Pancreas (tissue), 10 donors: ENCODE results near the gene EXOC6. TPM values are rescaled to one million over a fixed set of nuclear protein-coding genes. Genes with fewer than 3 reads are reported as not detected.

ENCODE experiments used
- ATAC-seq, 4 donors: fragments of 200-7000 bp; cut with Tn5 transposase; one replicate each; pipeline versions ENCODE4 v1.8.0 to v1.9.1; 2020; ENCODE audit warnings: mild to moderate bottlenecking in 4 of 4, moderate library complexity in 4 of 4
- DNase-seq, 6 donors: peaks; one replicate each; pipeline ENCODE4 v3.0.0-alpha.2; 2020
- FAIRE-seq: peaks from 2 replicates; lab custom pipeline; 2012; peaks lifted over from hg19 to GRCh38; lab: Jason Lieb, UNC
- H3K27ac ChIP-seq, 4 donors: fragments of 200-600 bp; sonication (generic); 1 replicate in 3 of 4; 2 replicates in 1 of 4; pipeline versions ENCODE4 v1.5.0 to v1.8.0; 2020
- H3K27me3 ChIP-seq, 4 donors: fragments of 200-600 bp; one replicate each; pipeline ENCODE4 v1.8.0; 2021
- H3K36me3 ChIP-seq, 3 donors: fragments of 200-600 bp; sonication (generic) in 1 of 3; one replicate each; pipeline versions ENCODE4 v1.5.0 to v1.8.0; 2020 to 2021
- H3K4me1 ChIP-seq, 3 donors: fragments of 200-600 bp; one replicate each; pipeline ENCODE4 v1.8.0; 2021
- H3K4me3 ChIP-seq, 4 donors: fragments of 200-600 bp; sonication (generic) in 2 of 4; one replicate each; pipeline versions ENCODE4 v1.5.0 to v1.8.0; 2020 to 2021
- H3K9me3 ChIP-seq, 4 donors: fragments of 200-600 bp; one replicate each; pipeline ENCODE4 v1.8.0; 2021
- CTCF ChIP-seq, 4 donors: fragments of 200-600 bp; sonication (generic) in 3 of 4; IDR thresholded peaks; one replicate each; pipeline versions ENCODE4 v1.5.0 to v1.8.0; 2021; ENCODE audit warnings: antibody characterized with exemption in 4 of 4
- WGBS, 2 donors: extraction: QIAGEN DNeasy Blood & Tissue Kit; methylation state at CpG; one replicate each; pipeline ENCODE4 v1.1.7; 2013; 5-methylcytosine and 5-hydroxymethylcytosine counted together
- intact Hi-C, 3 donors: fragments of 100-400 bp; cut with DNase I; formaldehyde crosslinking; loops; one replicate each; pipeline versions ENCODE4 v1.11.1 to v1.14.2; 2022
- polyA plus RNA-seq, 2 donors: library from polyadenylated mRNA; stranded (reverse); fragments of 200-250 nt; gene quantifications; one replicate each; pipeline ENCODE4 v1.2.3, GENCODE V29; 2013
- total RNA-seq, 6 donors: library from RNA; stranded (reverse); fragmentation: NEBNext Ultra II Directional in 4 of 6; extraction: Animal tissue kit (Norgen Biotek cat#: 25700) in 4 of 6; gene quantifications; one replicate each; pipeline versions ENCODE4 v1.2.1 to v1.2.4, GENCODE V29; 2021 to 2023
- donor health status: healthy with polysubstance abuse.
- donor health status: DM: no; HTN: no; CAD: no; lungs with moderate emphysema.
- donor health status: DM: no; HTN: no; CAD: no.
- donor health status: control.
- donor health status: control.
- donor health status: Bipolar disorder and iron deficiency.
- donor health status: DM: yes; HTN: yes; CAD: no.
- donor health status: DM: no; HTN: no; CAD: no.
- donor health status: DM: no; HTN: no; CAD: no.
- donor health status: DM: yes; HTN: yes; CAD: no.

The EXOC6 gene
- total and polyA plus RNA-seq, 8 donors, result 4.2 to 10.3 (median 7.3) TPM

GRCh38 chr10:92851003-92851402 is 2.7 kb downstream of the EXOC6 start:
- Histone ChIP-seq H3K27me3 (no peaks in the 10 kb centered on the region), H3K4me1 (peaks cover 0 to 11% (median 4%) of the 10 kb centered on the region in 3 donors), H3K9me3 (no peaks in the 10 kb centered on the region), H3K27ac (no peak overlapping the region), H3K36me3 (no peaks in the 10 kb centered on the region), H3K4me3 (no peak overlapping the region)
- intact Hi-C loops, result no loop called here
- FAIRE-seq, result no peak
- DNase-seq, result no peak
- no peak for TF ChIP-seq CTCF (IDR thresholded peaks at IDR 0.05)
- no peak for ATAC-seq
- WGBS, 2 donors, result 97 to 98% methylated on average over 4 of the region's 4 CpGs

GRCh38 chr10:92855560-92855959 is 7.2 kb downstream of the EXOC6 start:
- Histone ChIP-seq H3K27me3 (no peaks in the 10 kb centered on the region), H3K27ac (no peak overlapping the region), H3K9me3 (no peaks in the 10 kb centered on the region), H3K4me1 (no peaks in the 10 kb centered on the region), H3K4me3 (no peak overlapping the region), H3K36me3 (no peaks in the 10 kb centered on the region)
- no peak for TF ChIP-seq CTCF (IDR thresholded peaks at IDR 0.05)
- ATAC-seq (no peak), DNase-seq (no peak), FAIRE-seq (no peak)
- intact Hi-C loops, result no loop called here
- WGBS, 2 donors, result 90 to 95% methylated on average over 3 of the region's 3 CpGs

- H3K27me3 ChIP-seq, result no peaks in the 10 kb centered on the region
- intact Hi-C loops, result no loop called here
Measured at GRCh38 chr10:92857904-92858514, 9.7 kb downstream of the EXOC6 start.

GRCh38 chr10:92867235-92867634 is 18.9 kb downstream of the EXOC6 start:
- no peak for FAIRE-seq
- no peak for DNase-seq

More at GRCh38 chr10:92857904-92858514, 9.7 kb downstream of the EXOC6 start:
- no peak overlapping the region for H3K4me3 ChIP-seq
- H3K4me1 ChIP-seq, result no peaks in the 10 kb centered on the region
- no peaks in the 10 kb centered on the region for H3K9me3 ChIP-seq
- H3K36me3 ChIP-seq, result no peaks in the 10 kb centered on the region
- no peak for FAIRE-seq
- no peak for ATAC-seq
- H3K27ac ChIP-seq, result no peak overlapping the region
- 91 to 94% methylated on average over 4 of the region's 4 CpGs for WGBS, 2 donors
- TF ChIP-seq CTCF (IDR thresholded peaks at IDR 0.05), result no peak
- DNase-seq, result no peak

More at GRCh38 chr10:92867235-92867634, 18.9 kb downstream of the EXOC6 start:
- Histone ChIP-seq H3K27me3 (no peaks in the 10 kb centered on the region), H3K9me3 (no peaks in the 10 kb centered on the region), H3K27ac (no peak overlapping the region), H3K36me3 (no peaks in the 10 kb centered on the region), H3K4me3 (no peak overlapping the region), H3K4me1 (peaks cover 0 to 6% (median 0%) of the 10 kb centered on the region in 3 donors)
- no peak for ATAC-seq
- intact Hi-C loops, result no loop called here
- no peak for TF ChIP-seq CTCF (IDR thresholded peaks at IDR 0.05)
- 87 to 95% methylated on average over 3 of the region's 3 CpGs for WGBS, 2 donors
